HG02981 (cell line): ENCODE results near the gene IGFBP5.

Source experiments
- ATAC-seq: cut with Tn5 transposase; IDR thresholded peaks from one replicate; pipeline ENCODE4 v1.9.1; 2021; ENCODE audit warnings: mild to moderate bottlenecking, moderate library complexity; ENCODE audit not compliant: unreplicated experiment

The IGFBP5 gene

GRCh38 chr2:216690456-216690852, 4.9 kb downstream of the IGFBP5 start:
- no peak for ATAC-seq

DNA sequence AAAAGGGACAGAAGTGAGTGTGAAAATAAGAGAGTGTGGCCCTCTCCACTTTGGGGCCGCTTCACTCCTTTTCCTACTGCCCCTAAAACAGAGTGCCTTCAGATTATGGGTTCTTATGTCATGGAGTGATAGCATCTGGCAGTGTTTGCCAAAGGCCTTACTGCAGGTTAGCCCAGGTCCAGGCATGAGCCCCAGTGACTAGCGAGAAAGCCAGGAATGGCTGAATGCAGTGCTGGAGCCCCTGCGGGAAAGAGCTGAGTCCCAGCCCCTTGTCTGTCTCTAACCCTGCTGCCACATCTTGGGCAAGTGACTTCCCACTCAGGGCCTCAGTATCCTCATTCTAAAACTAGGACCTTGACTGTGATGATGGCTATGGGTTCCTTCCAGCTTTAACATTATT, 6.0 kb downstream of the IGFBP5 start:
- no peak for ATAC-seq

DNA sequence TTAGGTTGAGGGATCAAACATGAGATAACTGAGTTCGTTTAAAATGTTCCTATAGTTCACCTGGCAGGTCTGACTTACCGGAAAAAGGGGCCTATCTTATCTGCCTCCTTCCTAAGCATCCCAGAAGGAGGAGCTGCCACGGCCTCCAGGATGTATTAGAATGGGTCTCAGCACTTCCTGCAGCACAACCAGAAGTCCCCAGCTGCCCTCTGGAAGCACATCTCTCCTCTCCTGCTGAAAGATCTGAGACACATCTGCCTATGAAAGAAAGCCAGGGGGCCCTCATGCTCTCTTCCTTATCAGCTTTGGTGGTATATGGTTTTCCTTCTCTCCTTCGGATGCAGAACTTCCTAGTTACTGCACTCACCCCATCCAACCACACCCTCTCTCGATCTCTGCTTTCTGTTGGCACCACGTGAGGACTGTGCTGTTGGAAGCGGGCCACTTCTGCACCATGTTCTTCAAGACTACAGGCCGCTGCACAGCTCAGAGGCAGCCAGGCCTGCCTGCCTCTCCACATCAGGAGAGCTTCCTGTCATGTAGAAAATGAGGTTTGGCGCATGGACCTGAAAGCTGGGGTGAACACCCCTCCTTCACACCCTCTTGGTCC, 6.5 kb downstream of the IGFBP5 start:
- ATAC-seq, result no peak

- ATAC-seq, result no peak
Observed at GRCh38 chr2:216687646-216688045, 7.7 kb downstream of the IGFBP5 start.

GRCh38 chr2:216687111-216687510, 8.2 kb downstream of the IGFBP5 start:
- no peak for ATAC-seq

DNA sequence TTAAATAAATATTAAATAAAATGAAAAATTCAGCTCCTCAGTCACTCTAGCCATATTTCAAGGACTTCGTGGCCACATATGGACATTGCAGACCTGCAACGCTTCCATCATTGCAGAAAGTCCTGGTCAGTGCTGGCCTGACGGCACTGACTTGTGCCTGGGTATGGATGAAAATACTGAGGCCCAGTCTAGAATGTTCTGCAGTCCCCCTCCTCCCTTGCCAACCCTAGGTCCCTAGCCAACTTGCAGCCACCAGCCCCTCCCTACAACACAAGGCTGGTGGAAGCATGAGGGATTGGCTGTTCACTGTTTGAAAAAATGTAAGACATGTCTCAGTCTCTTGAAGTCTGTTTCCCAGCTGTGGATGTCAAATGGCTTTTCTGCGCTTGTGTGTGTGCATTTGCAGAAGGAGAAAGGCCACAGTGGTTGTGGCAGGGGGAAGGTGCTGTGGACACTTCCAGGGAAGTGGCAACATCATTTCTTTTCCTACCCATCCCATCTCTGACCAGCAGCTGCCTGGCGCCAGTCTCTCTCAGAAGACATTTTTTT, 9.9 kb downstream of the IGFBP5 start:
- no peak for ATAC-seq

- ATAC-seq, result no peak
Observed at GRCh38 chr2:216683846-216684245, 11.5 kb downstream of the IGFBP5 start.

DNA sequence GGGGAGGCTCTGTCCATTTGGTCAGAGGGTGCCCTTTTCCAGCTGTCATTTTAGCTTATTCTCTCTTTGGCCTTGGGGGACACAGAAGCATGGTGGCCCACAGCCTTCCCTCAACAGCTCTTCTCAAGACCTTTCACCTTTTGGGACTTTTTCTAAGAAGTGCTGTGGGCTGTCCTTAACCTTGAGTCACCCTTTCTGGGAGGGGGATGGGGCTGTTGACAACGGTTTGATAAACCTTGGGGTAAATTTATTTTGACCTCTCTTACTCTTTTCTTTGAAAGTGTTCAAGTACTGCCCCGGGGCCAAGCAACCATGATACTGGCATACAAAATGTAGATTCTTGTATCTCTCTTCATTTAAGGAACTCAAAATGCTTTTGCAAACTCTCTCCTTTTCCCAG, 13.7 kb downstream of the IGFBP5 start:
- ATAC-seq, result no peak

DNA sequence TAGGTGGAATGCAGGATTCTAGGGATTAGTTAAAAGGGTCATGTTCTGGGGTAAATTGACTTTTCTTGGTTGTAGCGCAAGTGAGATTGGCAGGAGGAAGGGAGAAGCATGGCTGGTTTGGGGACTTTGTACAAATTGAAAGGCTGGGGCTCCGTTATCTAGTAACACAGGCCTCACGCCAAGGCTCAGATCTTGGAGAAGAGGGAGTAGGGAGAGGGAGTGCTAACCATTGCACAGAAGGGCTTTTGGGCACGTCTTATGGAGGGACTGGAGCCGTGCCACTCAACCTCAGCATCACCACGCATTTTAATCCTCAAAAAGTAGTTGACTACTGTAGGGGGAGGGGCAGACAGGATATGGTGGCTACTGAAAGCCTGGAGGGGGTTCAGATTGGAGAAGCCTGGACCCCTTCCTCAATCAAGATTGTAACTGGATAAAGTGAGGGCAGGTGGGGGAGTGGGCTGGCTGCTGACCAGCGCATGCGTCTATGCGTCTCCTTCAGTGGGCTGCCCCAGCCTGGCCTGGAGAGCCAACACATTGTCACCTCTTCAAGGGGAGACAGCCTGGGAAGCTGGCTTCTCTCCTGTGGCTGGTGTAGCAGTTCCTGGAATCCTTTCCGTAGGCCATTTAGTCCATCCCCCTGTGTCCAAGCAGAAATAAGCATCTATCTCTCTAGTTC, 14.3 kb downstream of the IGFBP5 start:
- ATAC-seq, result no peak

DNA sequence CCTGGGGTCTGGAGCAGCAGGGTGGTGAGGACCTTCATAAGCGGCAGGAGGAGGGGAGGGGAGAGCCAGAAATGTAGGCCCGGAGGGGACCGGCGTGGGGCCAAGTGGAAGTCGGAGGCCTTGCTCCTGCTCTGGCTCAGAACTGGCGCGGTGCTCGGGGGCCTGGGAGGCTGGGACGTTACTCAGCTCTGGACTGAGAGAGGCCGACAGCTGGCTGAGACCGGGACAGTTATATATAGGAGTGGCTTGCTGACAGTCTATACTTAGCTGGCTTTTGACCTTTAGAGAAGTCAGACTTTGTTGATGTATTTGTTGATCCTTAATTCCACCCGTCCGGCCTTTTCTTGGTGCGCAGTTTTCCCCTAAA, 15.7 kb downstream of the IGFBP5 start:
- no peak for ATAC-seq

GRCh38 chr2:216678813-216679657, 16.3 kb downstream of the IGFBP5 start:
- no peak for ATAC-seq

DNA sequence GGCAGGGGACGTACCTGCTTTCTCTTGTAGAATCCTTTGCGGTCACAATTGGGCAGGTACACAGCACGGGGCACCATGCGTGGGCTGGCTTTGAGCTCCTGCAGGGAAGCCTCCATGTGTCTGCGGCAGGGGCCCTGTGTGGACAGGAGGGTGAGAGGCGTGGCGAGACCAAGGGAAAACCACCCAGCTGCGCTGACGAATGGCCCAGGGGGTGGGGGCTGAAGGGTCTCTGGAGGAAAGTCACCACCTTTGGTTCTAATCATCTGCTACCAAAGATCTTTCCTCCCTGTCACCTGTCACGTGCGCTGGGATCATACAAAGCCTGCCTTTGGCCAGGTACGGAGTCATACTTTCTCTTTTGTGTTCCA, 17.3 kb downstream of the IGFBP5 start:
- ATAC-seq, result no peak

DNA sequence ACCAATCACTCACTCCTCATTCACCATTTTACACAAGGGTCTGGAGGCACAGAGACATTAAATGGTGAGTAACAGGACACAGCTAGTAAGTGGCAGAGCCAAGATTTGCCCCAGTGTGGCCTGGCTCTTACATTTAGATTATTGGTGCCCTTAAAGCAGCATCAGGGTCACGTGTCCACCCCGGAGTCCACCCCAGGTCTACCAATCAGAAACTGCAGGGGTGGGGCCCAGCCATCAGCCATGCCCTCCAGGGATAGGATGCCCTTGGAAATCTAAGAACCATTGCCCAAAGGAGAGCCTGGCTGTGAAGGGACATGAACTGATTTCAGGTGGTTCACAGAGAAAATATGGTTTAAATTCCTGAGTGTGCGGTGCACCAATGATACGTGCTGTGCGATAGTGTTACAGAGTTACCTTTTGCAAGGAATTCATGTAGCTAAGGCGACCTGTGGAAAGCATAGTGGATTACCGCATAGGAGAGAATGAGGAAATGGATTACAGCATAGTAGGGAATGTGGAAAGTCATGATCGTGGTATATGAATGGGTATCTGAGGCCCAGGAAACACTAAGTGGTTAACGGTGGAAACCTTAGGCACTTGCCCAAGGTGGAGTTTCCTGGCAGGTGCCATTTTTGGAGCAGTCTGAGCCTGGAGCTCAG, 17.8 kb downstream of the IGFBP5 start:
- no peak for ATAC-seq

- no peak for ATAC-seq
Observed at GRCh38 chr2:216676630-216677029, 18.7 kb downstream of the IGFBP5 start.

GRCh38 chr2:216674376-216674775, 21.0 kb downstream of the IGFBP5 start:
- no peak for ATAC-seq

GRCh38 chr2:216673609-216674008, 21.7 kb downstream of the IGFBP5 start:
- no peak for ATAC-seq

GRCh38 chr2:216673021-216673420, 22.3 kb downstream of the IGFBP5 start:
- no peak for ATAC-seq

DNA sequence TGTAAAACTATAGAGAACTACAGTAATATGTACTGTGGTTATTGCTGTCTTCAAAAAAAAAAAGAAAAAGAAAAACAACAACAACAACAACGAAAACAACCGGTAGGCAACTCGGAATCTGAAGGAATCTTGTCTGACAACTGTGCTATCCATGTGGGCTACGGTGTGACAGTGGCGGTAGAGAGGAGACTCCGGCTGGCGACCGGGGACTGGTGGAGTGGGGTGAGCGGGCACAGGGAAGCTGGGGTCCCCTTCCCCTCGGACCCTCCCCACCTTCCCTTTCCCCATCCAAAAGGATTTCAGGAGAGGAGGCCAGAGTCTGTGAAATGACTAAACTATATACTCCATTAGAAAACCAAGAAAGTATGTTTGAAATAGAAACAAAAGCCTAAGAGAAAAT, 22.9 kb downstream of the IGFBP5 start:
- ATAC-seq, result no peak

DNA sequence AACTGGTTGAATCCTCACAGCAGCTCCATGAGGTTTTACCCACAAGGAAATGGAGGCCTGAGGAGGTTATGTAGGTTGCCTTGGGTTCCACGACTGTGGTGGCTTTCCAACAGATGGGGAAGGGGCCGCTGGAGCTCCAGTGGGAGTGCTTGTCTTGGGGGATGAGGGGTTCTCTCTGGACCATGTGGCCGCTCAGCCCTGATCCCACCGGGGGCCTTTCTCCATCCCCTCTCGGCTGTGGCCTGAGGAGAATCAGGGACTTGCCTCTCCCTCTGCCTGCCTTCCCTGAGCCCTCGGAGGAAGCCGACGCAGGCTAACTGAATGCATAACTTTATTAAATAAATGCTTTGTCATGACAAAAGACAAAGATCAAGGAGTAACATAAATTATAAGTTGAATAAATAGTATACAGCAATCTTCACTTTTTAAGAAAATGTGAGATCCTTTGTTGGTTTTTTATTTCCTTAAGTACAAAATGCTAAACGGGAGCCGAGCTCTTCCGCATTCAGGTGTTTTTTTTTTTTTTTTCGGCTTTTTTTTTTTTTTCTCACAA, 23.5 kb downstream of the IGFBP5 start:
- ATAC-seq, result no peak

GRCh38 chr2:216671081-216671411, 24.3 kb downstream of the IGFBP5 start:
- no peak for ATAC-seq
